GM10266 (cell line): ENCODE data around the gene CLMP.

Experiments
- DNase-seq: peaks from one replicate; pipeline ENCODE4 v3.0.0; 2012; ENCODE audit errors: extremely low spot score
- CTCF ChIP-seq: IDR thresholded peaks from 2 replicates; pipeline ENCODE4 v1.5.1; 2012; ENCODE audit warnings: mild to moderate bottlenecking, low read depth; ENCODE audit not compliant: control insufficient read depth, insufficient read depth; ENCODE audit errors: missing control alignments

Gene CLMP

GRCh38 chr11:123228496-123229163, 33.6 kb upstream of the CLMP start:
- no peak for TF ChIP-seq CTCF
- no peak for DNase-seq

DNA sequence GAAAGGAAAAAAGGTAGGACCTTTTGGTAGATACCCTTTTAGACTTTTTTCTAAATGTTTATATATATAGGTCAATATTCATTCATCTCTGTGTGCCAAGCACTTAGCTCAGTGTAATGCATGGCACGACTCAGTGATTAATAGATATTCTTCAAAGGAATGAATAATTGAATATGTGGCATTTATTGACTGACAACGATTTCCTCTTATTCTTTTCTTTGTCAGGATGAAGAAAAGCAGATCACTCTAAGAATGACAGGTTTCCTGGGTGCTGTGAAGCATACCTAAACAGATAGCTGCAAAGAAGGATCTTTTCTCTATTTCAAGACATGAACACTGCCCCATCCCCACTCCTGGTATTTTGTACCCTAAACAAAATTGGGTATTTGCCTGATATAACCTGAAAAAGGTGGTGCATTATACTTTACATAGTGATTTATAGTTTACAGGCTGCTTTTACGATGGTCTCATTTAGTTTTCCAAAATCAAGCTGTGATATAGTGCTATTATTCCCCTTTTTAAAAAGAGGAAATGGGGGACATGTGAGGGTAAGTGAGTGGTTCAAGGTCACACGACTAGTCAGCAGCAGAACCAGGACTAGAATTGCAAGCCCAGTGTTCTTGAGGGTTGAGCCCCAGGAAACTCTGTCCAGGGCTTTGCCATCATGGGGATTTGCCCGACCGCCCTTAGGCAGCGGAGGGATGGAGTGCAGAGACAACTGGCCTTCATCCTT, 32.9 kb upstream of the CLMP start:
- TF ChIP-seq CTCF = no peak
- no peak for DNase-seq

DNA sequence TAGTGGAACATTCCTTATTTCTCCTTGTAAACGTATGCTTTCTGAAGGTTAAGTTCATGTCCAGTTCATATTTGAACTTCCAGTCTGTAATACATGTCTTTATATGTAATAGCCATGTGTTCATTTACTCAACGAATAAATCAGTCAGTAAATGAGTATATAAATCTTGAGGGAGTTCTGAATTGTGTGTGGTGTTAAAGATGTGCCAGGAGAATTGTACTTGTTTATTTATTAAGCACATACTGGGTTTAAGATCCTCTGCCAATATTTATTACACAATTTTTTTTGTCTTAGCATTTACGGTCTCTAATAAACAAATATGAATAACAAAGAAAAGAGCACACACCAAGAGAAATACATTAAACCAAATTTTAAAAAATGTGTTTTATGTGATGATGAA, 26.5 kb upstream of the CLMP start:
- no peak for TF ChIP-seq CTCF

GRCh38 chr11:123221096-123221561, 26.1 kb upstream of the CLMP start:
- no peak for DNase-seq
- no peak for TF ChIP-seq CTCF

More for the DNA sequence above, 26.5 kb upstream of the CLMP start:
- no peak for DNase-seq

- no peak for TF ChIP-seq CTCF
- DNase-seq = no peak
Observed at GRCh38 chr11:123219066-123219690, 24.1 kb upstream of the CLMP start.

DNA sequence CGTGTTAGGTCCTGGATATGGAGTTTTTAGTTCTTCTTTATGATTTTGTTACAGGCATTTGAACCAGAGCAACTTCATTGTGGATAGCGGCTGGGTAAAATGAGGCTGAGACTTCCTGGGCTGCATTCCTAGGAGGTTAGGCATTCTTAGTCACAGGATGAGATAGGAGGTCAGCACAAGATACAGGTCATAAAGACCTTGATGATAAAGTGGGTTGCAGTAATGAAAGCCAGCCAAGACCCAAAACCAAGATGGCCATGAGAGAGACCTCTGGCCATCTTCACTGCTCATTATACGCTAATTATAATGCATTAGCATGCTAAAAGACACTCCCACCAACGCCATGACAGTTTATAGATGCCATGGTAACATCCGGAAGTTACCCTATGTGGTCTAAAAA, 23.4 kb upstream of the CLMP start:
- no peak for TF ChIP-seq CTCF
- no peak for DNase-seq

GRCh38 chr11:123217897-123218296, 22.8 kb upstream of the CLMP start:
- no peak for TF ChIP-seq CTCF
- no peak for DNase-seq
